Stimulated activated naive CD8-positive, alpha-beta T cell treated with anti-CD3 and anti-CD28 coated beads, Interleukin-15, Interleukin-2, amounts not matched to agents 100 U/mL and 50 U/mL, for 24 hours (primary cell): ENCODE data around the gene CLEC16A.

Experiments
- ATAC-seq: fragments of 150-1000 bp; cut with Tn5 transposase; one replicate; pipeline ENCODE4 v1.10.0; 2021
- DNase-seq: peaks from one replicate; pipeline ENCODE4 v3.0.0; 2021

The CLEC16A gene

DNA sequence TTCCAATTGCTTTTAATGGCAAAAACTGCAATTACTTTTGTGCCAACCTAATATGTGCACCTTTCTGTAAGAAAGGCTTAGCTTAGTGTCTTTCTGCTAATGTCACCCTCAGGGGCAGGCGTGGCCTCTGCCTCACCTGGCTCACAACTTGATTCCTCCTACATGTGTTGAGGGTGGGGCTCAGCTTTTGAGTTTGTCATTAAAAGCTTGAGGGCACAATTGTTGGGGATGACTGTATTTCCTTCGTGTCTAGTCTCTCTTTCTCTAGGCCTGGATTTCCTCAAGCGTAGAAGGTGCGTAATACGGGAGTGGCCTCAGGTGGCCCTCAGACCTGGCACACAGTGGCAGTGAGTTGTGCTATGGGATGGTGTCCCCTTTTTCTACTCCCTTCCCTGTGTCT is 94.4 kb downstream of the CLEC16A start:
- ATAC-seq = no peak
- DNase-seq = no peak

DNA sequence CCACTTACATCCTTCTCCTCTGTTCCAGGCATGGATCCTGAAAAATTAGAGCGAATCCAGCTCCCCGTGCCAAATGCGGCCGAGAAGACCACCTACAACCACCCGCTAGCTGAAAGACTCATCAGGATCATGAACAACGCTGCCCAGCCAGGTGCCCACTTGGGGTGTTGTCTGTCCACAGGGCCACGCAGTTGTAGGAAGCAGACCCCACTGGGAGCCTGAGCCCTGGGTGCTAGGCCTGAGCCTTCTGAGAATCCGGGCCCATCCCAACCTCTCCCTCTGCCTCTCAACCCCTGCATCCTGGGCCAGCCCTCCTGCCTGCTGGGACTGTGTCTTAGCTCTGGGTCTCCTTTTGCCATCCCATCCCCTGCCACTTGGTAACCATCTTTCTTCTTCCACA is 95.4 kb downstream of the CLEC16A start:
- DNase-seq = no peak
- no peak for ATAC-seq

DNA sequence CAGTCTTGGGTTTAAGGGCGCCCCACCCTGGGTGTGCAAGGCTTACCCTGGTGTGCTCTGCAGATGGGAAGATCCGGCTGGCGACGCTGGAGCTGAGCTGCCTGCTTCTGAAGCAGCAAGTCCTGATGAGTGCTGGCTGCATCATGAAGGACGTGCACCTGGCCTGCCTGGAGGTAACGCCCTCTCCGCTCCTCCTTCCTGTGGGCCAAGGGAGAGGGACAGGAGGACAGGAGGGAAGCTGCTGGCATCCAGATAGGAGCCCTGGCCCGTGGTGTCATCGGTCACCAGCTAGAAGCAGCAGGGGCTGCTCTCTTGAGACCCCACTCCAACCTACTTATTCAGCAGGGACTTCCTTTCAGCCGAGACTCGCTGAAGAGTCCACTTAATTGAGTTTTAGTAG is 97.8 kb downstream of the CLEC16A start:
- DNase-seq (no peak), ATAC-seq (no peak)

DNA sequence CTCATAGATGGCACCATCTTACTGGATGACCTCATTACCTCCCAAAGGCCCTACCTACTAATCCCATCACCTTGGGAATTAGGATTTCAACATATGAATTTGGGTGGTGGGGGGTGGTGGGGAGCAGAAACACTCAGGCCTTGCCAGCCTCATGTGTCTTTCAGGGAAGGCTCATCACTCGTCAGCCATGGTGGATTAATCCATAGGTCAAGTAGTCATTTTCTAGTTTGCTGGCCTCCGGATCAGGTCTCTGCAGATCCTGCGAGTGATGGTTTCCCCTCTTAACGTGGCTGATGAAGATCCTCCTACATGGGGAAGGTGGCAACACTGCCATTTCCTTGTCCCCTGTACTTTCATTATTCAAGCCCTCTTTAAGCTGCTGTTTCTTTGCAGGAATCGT is 101.1 kb downstream of the CLEC16A start:
- DNase-seq = no peak

DNA sequence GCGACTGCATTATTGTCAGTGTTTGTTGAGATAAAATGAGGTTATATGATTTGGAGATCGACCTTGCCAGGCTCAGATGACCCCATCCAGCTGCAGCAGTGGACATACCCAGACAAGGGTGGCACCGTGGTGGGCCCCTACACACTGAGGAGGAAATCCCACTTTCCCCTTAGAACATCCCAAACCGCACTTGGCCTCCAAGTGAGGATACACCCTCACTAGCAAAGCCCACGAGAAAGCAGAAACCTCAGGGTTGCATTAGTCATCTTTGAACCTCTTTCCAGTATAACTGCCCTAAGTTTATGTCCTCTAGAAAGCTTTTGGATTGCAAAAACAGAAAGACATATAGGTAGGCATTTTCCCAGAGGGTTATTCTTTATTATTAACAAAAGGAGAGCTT is 101.5 kb downstream of the CLEC16A start:
- DNase-seq (no peak), ATAC-seq (no peak)

More for the DNA sequence above, 101.1 kb downstream of the CLEC16A start:
- no peak for ATAC-seq

DNA sequence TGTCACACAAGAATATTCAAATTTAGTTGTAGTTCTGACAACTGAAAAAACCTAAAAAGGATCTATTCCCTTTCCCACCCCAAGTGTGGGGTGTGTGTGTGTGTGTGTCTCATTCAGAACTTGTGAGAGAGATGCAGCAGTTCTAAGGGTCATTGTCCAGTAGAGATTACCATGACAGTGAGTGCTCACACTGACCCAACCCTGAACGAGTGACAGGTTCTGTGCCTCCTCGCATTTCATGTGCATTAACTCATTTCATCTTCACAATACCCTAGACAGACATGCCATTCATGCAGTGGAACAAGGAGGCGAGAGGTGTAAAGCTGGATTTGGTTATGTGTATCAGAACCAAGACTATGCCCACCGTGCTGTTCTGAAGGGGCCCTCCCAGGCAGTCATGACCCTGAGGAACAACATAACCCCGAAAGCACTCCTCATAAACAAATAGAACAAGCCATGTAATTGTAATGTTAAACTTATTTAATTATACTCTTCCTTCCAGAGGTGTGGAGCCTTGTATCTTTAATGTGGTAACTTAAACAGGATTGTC is 102.1 kb downstream of the CLEC16A start:
- no peak for ATAC-seq
- no peak for DNase-seq

DNA sequence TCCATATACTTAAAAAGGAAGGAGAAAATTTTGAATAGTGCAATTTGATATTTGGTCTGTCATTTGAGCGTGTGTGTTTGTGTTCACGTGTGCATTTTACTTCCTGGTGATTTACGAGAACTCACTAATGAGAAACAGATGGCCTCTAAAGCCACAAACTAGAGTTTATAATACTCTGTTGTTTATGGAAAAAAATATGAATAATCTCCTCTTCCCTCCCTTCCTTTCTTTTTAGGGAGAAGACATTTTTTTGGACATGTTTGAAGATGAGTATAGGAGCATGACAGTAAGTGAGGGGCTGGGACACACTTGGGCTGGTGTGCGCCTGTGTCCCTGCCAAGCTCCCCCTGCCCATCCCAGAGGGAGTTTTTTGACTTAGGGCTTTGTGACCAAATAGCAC is 102.7 kb downstream of the CLEC16A start:
- ATAC-seq (no peak), DNase-seq (no peak)

DNA sequence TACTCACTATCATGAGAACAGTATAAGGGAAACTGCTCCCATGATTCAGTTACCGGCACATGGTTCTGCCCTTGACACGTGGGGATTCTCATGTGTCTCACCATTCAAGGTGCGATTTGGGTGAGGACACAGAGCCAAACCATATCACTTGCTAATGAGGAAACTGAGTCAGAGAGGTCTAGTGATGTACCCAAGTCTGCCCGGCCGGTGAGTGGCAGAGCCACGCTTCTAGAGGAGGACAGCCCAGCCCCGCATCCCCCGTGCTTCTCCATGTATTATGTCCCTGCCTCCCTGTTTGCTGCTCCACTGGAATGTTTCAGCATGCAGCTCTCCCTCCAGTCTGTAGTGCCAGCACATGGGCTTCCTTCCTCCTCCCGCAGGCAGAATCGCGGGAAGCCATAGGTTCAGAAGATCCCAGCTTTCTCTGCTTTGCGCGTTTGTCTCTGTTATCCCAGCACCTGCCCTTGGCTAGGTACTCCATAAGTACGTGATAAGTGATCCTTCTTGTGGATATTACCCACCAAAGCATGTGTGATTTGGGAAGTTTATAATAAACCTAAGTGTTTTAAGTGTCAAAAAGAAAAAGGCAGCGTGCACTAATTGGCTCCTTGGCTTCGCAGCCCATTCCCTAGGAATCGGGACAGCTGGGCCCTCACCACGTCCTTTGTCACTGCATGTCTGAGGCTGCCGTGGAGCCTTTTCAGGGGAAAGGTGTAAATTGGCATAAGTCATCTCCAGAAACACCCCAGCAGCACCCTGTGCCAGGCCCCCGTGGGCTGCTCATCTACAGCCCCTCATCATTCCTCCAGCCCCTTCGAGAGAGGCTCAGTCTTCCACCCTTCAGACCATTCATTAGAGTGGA is 103.8 kb downstream of the CLEC16A start:
- ATAC-seq (no peak), DNase-seq (no peak)

DNA sequence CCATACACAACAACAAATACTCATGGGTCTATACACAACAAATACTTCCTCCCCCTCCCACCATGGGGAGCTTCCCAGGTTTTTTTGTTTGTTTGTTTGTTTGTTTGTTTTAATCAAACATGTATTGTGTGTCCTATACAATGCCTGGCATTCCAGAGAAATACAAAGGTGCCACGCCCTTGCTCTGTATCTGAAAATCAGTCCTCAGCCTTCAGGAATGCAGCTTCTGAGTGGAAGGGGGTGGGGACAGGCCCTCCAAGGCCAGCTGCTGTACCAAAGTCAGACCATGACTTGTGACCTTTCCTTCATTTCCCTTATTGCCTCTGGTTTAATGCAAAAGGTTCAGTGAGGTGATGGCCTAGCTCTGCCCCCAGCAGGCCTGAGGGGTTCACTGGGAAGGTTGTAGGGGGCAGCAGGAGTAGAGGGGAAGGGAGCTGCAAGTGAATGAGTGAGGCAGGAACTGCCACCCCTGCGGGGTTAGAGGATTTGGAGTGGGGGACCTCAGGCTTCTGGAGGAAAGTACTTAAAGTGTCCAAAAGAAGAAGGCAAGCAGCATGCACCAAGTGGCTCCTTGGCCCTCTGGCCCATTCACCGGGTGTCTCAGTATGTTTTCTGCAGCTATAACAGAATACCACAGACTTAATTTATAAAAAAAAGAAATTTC is 105.2 kb downstream of the CLEC16A start:
- ATAC-seq = no peak

DNA sequence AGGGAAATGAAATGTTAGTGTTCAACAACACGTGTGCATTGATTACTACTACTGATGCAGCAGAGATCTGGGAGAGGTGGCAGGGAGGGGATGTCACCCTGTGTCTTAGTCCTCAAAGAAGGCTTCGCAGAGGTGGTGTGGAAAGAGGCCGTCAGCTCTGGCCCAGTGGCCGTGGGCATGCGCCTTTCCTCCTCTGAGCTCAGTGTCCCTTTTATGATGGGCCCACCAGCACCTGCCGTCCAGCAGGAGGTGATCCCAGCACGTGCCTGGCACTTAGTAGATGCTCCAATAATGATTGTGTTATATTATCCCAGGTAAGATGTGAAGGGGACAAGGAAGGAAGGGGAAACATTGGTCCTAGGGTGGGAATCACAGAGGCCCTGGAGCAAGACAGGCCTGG is 106.2 kb downstream of the CLEC16A start:
- no peak for ATAC-seq
- DNase-seq = no peak

More for the DNA sequence above, 105.2 kb downstream of the CLEC16A start:
- DNase-seq = no peak

DNA sequence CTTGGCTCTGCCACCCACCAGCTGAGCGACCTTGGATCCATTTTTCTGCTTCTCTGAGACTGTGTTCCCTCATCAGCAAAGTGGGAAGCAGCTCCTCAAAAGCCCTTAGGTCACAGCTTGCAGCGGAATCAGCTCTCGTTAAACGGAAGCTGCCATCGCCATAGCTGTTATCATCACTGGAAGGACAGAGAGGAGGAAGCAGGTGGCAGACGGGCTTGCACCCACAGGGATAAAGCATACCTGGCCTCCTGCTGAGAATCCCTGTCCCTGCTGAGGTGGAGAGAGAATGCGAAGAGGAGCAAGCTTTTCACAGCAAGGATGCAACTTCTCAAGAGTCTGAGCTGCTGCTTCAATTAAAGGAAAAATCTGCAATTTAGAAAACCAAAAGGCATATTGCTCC is 106.6 kb downstream of the CLEC16A start:
- DNase-seq = no peak
- no peak for ATAC-seq

DNA sequence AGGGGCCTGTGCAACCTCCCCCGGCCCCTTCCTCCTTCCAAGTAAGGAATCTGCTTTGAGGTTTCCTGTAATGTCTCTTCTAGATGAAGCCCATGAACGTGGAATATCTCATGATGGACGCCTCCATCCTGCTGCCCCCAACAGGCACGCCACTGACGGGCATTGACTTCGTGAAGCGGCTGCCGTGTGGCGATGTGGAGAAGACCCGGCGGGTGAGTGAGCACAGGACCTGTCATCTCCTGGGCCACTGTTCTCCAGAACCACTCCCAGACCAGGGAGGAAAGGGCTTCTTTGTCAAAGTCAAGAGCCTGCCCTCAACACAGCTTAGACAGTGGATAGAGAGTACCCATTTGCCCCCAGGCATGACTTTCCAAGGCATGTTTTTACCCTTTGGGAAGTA is 107.1 kb downstream of the CLEC16A start:
- DNase-seq (no peak), ATAC-seq (no peak)

DNA sequence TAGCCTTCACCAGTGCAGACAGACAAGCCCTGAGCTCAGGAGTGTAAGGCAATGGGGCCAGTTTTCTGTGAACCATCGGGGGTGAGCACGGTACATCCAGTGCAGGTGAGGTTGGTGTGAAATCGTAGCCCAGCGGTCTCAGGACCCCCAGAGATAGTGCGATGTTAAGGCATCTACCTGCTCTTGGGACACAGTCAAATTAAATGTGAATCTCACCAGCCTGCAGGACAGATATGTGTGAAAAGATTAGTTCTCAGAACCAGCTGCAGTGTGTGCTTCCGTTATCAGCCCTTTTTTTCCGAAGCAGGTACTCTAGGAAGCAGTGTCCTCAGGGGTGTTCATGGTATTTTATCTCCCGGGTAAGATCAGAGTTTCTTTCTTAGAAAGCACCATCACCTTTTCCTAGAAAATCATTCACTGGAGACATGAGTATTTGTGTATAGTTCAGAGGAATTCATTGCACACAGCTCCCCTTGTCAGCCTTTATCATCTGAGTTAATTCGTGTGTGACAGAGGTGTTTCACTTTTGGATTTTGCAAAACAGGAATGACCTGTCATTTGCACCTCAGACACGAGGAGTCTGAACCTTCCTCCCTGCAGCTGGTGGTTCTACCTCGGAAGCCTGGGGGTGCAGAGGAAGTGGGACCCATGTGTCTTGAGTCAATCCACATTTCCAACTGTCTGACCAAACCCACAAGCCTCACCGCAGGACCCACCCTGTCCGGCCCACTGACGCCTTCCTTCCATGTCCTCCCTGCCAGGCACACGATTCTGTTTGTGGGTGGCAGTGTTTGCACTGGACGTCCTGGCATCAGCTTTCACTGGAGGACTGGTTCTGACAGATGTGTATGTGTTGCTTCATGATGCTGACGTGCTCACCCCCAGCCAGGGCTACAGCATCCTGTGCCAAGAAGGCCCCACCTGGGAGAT is 107.8 kb downstream of the CLEC16A start:
- ATAC-seq = peak; percentile 87
- DNase-seq = peak; percentile 83

DNA sequence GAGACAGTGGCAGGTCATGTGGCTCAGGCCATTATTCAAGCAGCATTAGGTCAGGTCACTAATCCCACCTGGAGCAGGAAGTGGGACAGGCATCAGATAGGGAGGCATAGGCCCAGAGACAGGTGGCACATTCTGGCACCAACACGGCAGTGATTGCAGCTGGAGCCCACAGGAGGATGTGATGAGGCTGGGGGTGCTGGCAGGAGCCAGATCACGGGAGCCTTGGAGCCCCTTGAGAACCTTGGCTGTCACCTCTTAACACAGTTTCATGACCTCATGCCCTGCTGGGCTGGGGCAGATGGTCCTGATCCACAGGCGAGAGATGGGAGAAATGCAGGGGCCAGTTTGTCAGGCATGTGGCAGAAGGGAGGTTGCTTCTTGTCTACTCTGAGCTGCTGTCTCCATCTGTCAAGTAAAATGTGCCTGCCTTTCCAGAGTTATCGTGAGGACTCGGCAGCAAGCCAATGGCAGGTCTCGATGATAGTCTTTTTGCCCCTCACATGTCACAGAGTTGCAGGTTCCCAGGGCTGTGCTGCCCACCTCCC is 109.6 kb downstream of the CLEC16A start:
- ATAC-seq (no peak), DNase-seq (no peak)

DNA sequence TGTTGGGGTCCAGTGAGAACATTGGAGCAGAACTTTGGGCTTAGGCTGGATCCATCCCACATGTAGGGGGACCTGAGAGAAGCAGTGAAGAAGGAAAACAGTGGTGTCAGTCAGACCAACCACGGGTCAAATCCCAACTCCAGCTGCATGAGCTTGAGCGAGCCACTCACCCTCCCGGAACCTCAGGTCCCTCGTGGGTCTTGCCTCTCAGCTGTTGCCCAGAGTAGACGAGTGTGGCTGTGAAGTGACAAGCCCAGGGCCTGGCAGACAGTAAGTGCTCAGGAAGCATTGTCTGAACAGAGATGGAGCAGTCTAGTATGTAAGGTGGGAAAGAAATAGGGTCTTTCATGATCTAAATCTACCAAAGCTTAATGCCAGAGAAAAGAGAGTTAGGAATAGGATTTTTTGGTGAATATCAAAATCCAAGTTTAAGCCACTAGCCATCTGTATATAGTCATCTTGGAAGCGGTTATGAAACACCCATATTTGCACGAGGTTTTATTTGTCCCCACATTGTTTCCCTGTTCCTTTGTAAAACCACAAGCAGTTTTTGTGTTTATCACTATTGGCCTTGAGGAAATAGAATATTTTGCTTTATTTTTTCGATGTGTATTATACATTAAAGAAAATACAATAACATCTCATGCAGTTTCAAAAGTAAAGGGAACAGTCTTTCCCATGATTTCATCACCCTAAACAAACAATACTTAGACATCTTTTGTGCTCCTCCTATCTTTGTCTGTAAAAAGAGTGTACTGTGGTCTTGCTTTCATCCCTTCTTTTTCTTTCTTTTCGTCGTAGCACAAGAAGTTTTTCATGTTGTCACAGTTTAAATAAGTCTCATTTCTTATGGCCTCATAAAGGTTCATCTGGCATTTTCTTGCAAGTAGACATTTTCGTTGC is 112.0 kb downstream of the CLEC16A start:
- DNase-seq (no peak), ATAC-seq (no peak)

DNA sequence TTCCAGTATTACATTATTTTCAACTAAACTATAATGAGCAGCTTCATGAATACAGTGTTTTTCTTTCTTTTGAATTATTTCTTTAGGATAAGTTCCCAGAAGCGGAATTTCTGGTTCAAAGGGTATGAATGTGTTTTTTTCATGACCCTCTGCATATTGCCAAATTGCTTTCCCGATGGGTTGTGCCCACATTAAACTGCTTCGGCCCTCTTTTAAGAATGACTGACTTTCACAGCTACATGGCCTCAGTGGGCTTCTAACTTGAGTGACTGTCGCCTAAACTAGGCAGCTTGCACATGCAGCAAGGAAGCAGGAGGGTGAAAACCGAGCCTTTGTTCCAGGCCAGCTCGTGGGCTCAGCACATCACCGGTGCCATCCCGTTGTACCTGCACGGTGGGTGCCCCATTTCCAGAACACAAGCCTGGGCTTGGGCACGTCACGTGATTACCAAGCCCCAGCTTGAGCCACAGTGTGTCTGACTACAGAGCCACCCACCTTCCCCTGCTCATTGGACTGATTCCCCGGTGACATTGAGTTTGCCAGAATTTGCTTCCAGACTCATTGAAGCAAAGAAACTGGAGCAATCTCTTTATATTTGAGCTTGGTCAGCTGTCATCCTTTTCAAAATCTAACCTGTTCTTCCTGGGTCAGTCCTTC is 112.8 kb downstream of the CLEC16A start:
- ATAC-seq = no peak
- DNase-seq = no peak

DNA sequence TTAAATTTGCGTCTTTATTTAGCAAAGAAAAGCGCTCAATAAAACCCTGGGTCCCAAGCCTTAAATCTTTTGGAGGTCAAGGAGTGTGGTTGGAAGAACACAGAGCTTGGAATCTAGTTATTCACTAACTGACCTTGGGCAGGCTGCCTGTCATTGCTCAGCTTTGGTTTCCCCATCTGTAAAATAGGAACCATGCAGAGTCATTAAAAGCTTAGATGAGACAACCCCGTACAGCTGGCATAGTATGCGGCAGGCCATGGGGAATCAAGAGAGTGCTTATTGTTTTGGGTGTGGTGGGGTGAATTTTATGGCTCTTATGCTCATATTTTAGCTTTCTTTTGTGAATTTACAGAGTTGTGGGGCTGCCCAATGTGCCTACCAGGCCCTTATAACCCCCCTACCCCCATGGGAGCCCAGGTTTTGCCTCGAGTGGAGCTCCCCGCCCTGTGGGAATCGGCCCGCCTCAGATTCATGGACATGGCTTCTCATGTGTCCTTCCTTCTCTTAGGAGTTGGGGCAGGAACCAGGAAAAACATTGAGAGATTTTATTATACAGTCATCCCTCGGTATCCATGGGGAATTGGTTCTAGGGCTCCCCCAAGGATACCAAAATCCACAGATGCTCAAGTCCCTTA is 113.5 kb downstream of the CLEC16A start:
- no peak for ATAC-seq
- DNase-seq = no peak

DNA sequence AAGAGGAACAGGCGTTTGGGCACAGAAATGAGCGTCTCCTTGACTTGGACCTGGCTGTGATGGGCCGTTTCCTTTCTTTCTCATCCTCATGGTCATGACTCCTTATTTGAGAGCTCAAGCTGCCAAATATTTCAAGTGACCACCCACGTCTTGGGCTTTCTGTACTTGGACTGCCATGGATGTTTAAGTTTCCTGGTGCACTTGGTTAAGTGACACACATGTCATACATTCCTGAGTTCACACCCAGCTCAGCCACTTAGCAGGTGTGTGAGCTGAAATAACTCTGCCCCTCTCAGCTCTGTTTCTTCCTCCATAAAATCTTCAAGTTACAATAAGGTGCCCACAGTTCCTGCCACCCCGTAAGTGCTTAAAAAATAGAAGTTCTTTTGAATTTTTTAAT is 114.5 kb downstream of the CLEC16A start:
- no peak for ATAC-seq
- no peak for DNase-seq

DNA sequence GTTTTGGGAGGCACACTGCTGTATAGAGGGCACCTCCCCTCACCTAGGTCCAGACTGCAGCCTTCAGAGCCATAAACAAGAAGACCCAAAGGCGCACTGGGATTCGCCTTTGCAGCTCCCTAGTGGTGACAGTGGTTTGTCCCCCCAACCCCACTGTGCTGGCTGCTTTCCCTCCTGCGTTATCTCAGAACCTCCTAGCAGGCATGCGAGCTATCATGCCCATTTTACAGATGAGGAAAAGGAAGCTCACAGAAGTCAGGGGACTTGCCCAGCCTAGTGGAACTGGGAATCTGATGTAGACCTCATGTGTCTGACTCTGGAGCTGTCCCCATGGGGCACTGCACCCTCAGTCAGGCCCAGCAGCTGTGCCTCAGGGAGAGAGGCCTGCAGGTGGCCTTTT is 115.2 kb downstream of the CLEC16A start:
- ATAC-seq (no peak), DNase-seq (no peak)

DNA sequence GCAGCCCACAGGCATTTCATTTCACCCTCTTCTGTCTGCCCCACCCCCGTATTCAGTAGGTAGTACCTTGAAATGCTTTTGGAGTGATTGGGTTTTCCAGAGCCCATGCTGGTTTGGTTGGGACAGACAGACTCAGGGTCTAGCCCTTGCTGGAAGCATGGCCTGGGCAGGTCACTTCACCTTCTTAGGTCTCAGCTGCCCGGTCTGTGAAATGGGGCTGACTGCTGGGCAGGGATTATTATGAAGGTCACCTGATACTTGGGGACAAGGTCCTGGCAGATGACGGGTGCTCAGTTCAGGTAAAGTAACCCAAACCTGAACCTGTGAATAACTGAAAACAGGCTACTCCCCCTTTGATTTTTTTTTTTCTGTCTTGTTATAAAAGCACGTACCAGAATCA is 116.0 kb downstream of the CLEC16A start:
- ATAC-seq (no peak), DNase-seq (no peak)
